Kidney (tissue), 14 donors: ENCODE data around the gene RAPGEF6. TPM values are rescaled to one million over a fixed set of nuclear protein-coding genes. Genes with fewer than 3 reads are reported as not detected.

Experiments used
- DNase-seq, 5 donors: peaks; one replicate each; pipeline ENCODE4 v3.0.0-alpha.2; 2013 to 2020
- FAIRE-seq: peaks from 2 replicates; lab custom pipeline; 2012; peaks lifted over from hg19 to GRCh38; lab: Jason Lieb, UNC
- H3K27ac ChIP-seq, 2 donors: one replicate each; pipeline ENCODE4 v1.7.0; 2013; ENCODE audit warnings: low read depth in 2 of 2, low read length in 2 of 2, inconsistent platforms in 1 of 2
- H3K27me3 ChIP-seq: one replicate; pipeline ENCODE4 v1.7.1; 2013; ENCODE audit warnings: low read length, inconsistent platforms; ENCODE audit not compliant: control insufficient read depth, insufficient read depth
- H3K36me3 ChIP-seq, 3 donors: one replicate each; pipeline versions ENCODE4 v1.7.0 to v1.7.1; 2013; ENCODE audit warnings: low read length in 3 of 3, control low read depth in 1 of 3, inconsistent platforms in 1 of 3; ENCODE audit not compliant: insufficient read depth in 3 of 3, control insufficient read depth in 2 of 3
- H3K4me1 ChIP-seq, 3 donors: one replicate each; pipeline versions ENCODE4 v1.7.0 to v1.7.1; 2013; ENCODE audit warnings: low read length in 3 of 3, inconsistent platforms in 1 of 3, low read depth in 1 of 3; ENCODE audit not compliant: control insufficient read depth in 2 of 3, insufficient read depth in 2 of 3
- H3K4me3 ChIP-seq, 3 donors: one replicate each; pipeline versions ENCODE4 v1.7.0 to v1.8.1; 2013; ENCODE audit warnings: low read length in 3 of 3, control low read depth in 1 of 3, inconsistent platforms in 1 of 3
- H3K9ac ChIP-seq, 3 donors: one replicate each; pipeline versions ENCODE4 v1.7.0 to v1.7.1; 2013; ENCODE audit warnings: low read length in 3 of 3, control low read depth in 1 of 3, inconsistent platforms in 1 of 3
- H3K9me3 ChIP-seq, 3 donors: one replicate each; pipeline versions ENCODE4 v1.7.0 to v1.7.1; 2013; ENCODE audit warnings: low read length in 3 of 3, control low read depth in 1 of 3, inconsistent platforms in 1 of 3; ENCODE audit not compliant: control insufficient read depth in 2 of 3, insufficient read depth in 1 of 3
- intact Hi-C: fragments of 100-400 bp; cut with DNase I; formaldehyde crosslinking; loops from one replicate; pipeline ENCODE4 v1.11.1; 2022
- polyA plus RNA-seq: library from polyadenylated mRNA; stranded (reverse); fragments of 350-450 nt; fragmentation: Illumina TruSeq; extraction: RNeasy Lipid Tissue Mini Kit (QIAGEN cat#74804); gene quantifications from one replicate; pipeline ENCODE4 v1.2.3, GENCODE V29; 2014; ENCODE audit warnings: low read depth, low replicate concordance; ENCODE audit not compliant: insufficient read depth
- total RNA-seq: library from RNA; stranded (reverse); fragmentation: NEBNext Ultra II Directional; extraction: Animal tissue kit (Norgen Biotek cat#: 25700); gene quantifications from one replicate; pipeline ENCODE4 v1.2.1, GENCODE V29; 2021
- TF ChIP-seq, protein P1 (sequence below): IDR thresholded peaks from 3 replicates; pipeline ENCODE4 v1.5.1; 2012; ENCODE audit warnings: mild to moderate bottlenecking, moderate library complexity, borderline replicate concordance; ENCODE audit not compliant: insufficient read depth; ENCODE audit errors: extremely low read depth
- donor health status: control.
- donor health status: control.
- donor health status: control.
- donor health status: control.
- donor health status: control.
- donor health status: DM: yes; HTN: yes; CAD: no.
- donor health status: Normal renal cell carcinoma (clear cell type).

The RAPGEF6 gene
- total and polyA plus RNA-seq, 2 donors from 2014 or later: 1.8 to 28.6 TPM

DNA sequence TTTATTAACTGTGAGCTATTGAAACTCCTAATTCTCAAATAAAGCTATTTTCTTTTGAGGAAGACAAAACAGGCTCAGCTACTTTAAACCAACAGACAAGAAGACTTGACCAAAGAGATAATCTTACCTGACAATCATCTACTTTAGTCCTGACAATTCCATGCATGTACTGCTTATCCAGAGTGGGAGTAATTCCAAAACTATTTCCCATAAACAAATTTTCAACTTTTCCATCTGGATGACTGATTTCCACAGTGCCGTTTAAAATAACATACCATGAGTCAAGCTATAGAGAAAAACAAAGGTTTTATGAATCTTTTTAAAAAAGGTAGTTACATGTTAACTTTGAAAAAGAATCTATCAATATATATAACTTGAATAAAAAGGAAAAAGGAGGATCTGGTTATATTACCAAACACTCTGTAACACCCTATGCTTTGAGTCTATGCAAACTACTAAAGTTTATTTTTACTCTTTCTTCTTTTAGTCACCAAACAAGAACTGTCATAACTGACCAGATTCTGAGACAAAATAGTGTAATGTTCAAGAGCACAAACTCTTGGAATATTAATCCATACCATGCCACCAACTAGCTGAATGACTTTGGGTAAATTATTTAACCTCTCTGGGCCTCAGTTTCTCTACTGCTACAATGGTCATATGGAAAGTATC lies 129.7 kb downstream of the RAPGEF6 start:
- Histone ChIP-seq H3K27me3 (no peaks in the 10 kb centered on the region), H3K9ac (no peak overlapping the region), H3K27ac (no peak overlapping the region), H3K4me3 (no peak overlapping the region), H3K4me1 (no peaks in the 10 kb centered on the region), H3K9me3 (no peaks in the 10 kb centered on the region), H3K36me3 (peaks cover 0 to 4% (median 0%) of the 10 kb centered on the region in 3 donors)
- DNase-seq: no peak
- intact Hi-C loops: no loop called here
- no peak for FAIRE-seq
- TF ChIP-seq, protein P1, sequence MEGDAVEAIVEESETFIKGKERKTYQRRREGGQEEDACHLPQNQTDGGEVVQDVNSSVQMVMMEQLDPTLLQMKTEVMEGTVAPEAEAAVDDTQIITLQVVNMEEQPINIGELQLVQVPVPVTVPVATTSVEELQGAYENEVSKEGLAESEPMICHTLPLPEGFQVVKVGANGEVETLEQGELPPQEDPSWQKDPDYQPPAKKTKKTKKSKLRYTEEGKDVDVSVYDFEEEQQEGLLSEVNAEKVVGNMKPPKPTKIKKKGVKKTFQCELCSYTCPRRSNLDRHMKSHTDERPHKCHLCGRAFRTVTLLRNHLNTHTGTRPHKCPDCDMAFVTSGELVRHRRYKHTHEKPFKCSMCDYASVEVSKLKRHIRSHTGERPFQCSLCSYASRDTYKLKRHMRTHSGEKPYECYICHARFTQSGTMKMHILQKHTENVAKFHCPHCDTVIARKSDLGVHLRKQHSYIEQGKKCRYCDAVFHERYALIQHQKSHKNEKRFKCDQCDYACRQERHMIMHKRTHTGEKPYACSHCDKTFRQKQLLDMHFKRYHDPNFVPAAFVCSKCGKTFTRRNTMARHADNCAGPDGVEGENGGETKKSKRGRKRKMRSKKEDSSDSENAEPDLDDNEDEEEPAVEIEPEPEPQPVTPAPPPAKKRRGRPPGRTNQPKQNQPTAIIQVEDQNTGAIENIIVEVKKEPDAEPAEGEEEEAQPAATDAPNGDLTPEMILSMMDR: no peak

DNA sequence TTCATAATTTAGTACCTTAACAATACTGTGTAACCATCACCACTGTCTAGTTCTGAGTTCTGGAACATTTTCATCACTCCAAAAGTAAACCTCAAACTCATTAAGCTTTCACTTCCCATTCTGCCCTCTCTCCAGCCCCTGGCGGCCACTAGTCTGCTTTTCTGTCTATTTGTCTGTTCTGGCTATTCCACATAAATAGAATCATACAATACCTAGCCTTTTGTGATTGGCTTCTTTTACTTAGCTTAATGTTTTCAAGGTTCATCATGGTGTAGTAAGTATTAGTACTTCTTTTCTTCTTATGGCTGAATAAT lies 138.7 kb downstream of the RAPGEF6 start:
- no peaks in the 10 kb centered on the region for H3K27me3 ChIP-seq
- H3K9me3 ChIP-seq: no peaks in the 10 kb centered on the region
- FAIRE-seq (no peak), DNase-seq (peak in 1 of 5 donors; percentile 9)
- peaks cover 0 to 8% (median 0%) of the 10 kb centered on the region in 3 donors for H3K4me1 ChIP-seq
- H3K4me3 ChIP-seq: no peak overlapping the region
- peaks cover 0 to 2% (median 0%) of the 10 kb centered on the region in 3 donors for H3K36me3 ChIP-seq
- TF ChIP-seq, protein P1: peak; percentile 15
- intact Hi-C loops: no loop called here
- no peak overlapping the region for H3K27ac ChIP-seq
- no peak overlapping the region for H3K9ac ChIP-seq

DNA sequence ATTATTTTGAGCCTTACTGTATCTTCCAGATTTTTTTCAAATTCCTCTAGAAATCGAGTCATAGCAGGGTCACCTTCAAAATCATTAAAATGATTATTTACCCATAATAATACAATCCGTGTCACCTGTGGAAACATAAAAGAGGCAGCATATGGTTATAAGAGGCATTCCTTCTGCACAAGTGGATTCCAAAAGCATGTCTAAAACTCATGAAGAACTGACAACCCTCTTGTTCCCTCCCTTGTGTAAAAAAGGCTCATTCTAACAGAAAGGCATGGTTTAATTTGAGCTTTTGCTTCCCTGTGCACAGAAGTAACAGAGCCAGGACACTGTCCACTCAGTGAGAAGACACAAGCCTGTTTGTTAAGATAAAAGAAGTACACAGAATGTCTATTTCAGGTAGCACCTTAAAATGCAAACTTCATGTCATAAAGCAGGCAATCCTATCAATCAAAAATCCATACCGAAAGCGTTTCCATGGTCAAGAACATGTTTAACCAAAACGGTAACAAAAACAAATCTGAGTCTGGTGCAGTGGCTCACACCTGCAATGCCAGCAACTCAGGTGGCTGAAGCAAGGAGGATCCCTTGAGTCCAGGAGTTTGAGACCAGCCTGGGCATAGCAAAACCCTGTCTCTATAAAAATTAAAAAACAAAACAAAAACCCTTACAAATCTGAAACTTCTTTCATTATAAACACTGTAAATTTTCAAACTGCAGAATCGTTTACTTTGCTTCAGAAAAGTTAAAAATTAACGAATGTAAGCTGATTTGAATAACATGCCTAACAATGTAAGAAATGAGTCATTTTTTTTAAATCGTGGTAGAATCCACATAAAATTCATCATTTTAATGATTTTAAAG lies 139.3 kb downstream of the RAPGEF6 start:
- Histone ChIP-seq H3K9me3 (no peaks in the 10 kb centered on the region), H3K36me3 (peaks cover 0 to 2% (median 0%) of the 10 kb centered on the region in 3 donors), H3K4me1 (peaks cover 0 to 8% (median 0%) of the 10 kb centered on the region in 3 donors), H3K27me3 (no peaks in the 10 kb centered on the region), H3K9ac (no peak overlapping the region), H3K27ac (no peak overlapping the region), H3K4me3 (no peak overlapping the region)
- DNase-seq (no peak), FAIRE-seq (no peak)
- TF ChIP-seq, protein P1: no peak
- intact Hi-C loops: no loop called here
